GM18907 (cell line): ENCODE results near the gene CLTCL1.

Experiments used
- ATAC-seq: cut with Tn5 transposase; IDR thresholded peaks from one replicate; pipeline ENCODE4 v1.9.1; 2021; ENCODE audit warnings: mild to moderate bottlenecking, moderate library complexity; ENCODE audit not compliant: unreplicated experiment

Gene CLTCL1

GRCh38 chr22:19134176-19134831 is 157.2 kb downstream of the CLTCL1 start:
- no peak for ATAC-seq

GRCh38 chr22:19133561-19133960 is 158.0 kb downstream of the CLTCL1 start:
- no peak for ATAC-seq

GRCh38 chr22:19132693-19133400 is 158.7 kb downstream of the CLTCL1 start:
- ATAC-seq: no peak

GRCh38 chr22:19132153-19132552 is 159.4 kb downstream of the CLTCL1 start:
- ATAC-seq: no peak

GRCh38 chr22:19131685-19132015 is 159.9 kb downstream of the CLTCL1 start:
- no peak for ATAC-seq

GRCh38 chr22:19130959-19131684 is 160.4 kb downstream of the CLTCL1 start, which contains the start of gene TSSK2:
Gene TSSK2 (plus strand): TSS chr22:19131308. CDS start chr22:19131400, 92 bp downstream.
- no peak for ATAC-seq

GRCh38 chr22:19129871-19130270 is 161.6 kb downstream of the CLTCL1 start:
- no peak for ATAC-seq
